ENCODE results near the gene TMEM121. TPM values are rescaled to one million over a fixed set of nuclear protein-coding genes. Genes with fewer than 3 reads are reported as not detected.

Gene TMEM121
- total RNA-seq, 1 donor from 2014 or later, result 4.0 TPM

GRCh38 chr14:105497671-105498429 is 28.5 kb upstream of the TMEM121 start:
- H3K9ac ChIP-seq (ENCODE audit: low read length), result no peak overlapping the region
- no peak for FAIRE-seq
- Mint-ChIP-seq H3K4me3 (ENCODE audit: unreplicated experiment) (no peak overlapping the region), H3K9me3 (ENCODE audit: unreplicated experiment) (no peaks in the 10 kb centered on the region), H3K27me3 (ENCODE audit: low read depth, unreplicated experiment) (peaks cover 2% of the 10 kb centered on the region), H3K36me3 (ENCODE audit: low read depth, unreplicated experiment) (no peaks in the 10 kb centered on the region), H3K4me1 (ENCODE audit: low read depth, unreplicated experiment) (no peaks in the 10 kb centered on the region), H3K27ac (ENCODE audit: unreplicated experiment) (no peak overlapping the region)
- no peaks in the 10 kb centered on the region for H3K36me3 ChIP-seq (ENCODE audit: insufficient read depth, low read length)
- no peak overlapping the region for H2AFZ ChIP-seq (ENCODE audit: low read depth, low read length)
- no peaks in the 10 kb centered on the region for H4K20me1 ChIP-seq (ENCODE audit: insufficient read depth, low read length)
- H3K27ac ChIP-seq (ENCODE audit: low read depth, low read length), result no peak overlapping the region
- no peak for DNase-seq (ENCODE audit: low read depth)
- H3K4me3 ChIP-seq (ENCODE audit: insufficient read depth, low read depth, low read length), result no peak overlapping the region
- no peaks in the 10 kb centered on the region for H3K27me3 ChIP-seq (ENCODE audit: insufficient read depth, low read length)
- no peaks in the 10 kb centered on the region for H3K9me3 ChIP-seq (ENCODE audit: insufficient read depth, low read depth, low read length)
- H3K4me2 ChIP-seq (ENCODE audit: low read length), result no peak overlapping the region
- H3K79me2 ChIP-seq (ENCODE audit: insufficient read depth, low read length), result no peaks in the 10 kb centered on the region
- TF ChIP-seq EZH2 (IDR thresholded peaks at IDR 0.05; ENCODE audit: insufficient read depth, low read length), result no peak
- TF ChIP-seq CTCF (IDR thresholded peaks at IDR 0.05; ENCODE audit: insufficient read depth, low read depth, low read length), result no peak
- H3K4me1 ChIP-seq (ENCODE audit: insufficient read depth, low read length), result no peaks in the 10 kb centered on the region

GRCh38 chr14:105498430-105499255 is 27.7 kb upstream of the TMEM121 start:
- FAIRE-seq (no peak), DNase-seq (ENCODE audit: low read depth) (no peak)
- H3K27me3 ChIP-seq (ENCODE audit: insufficient read depth, low read length), result no peaks in the 10 kb centered on the region
- H3K4me1 ChIP-seq (ENCODE audit: insufficient read depth, low read length), result no peaks in the 10 kb centered on the region
- no peak overlapping the region for H2AFZ ChIP-seq (ENCODE audit: low read depth, low read length)
- H3K9ac ChIP-seq (ENCODE audit: low read length), result no peak overlapping the region
- no peaks in the 10 kb centered on the region for H3K9me3 Mint-ChIP-seq (ENCODE audit: unreplicated experiment)
- H3K27me3 Mint-ChIP-seq (ENCODE audit: low read depth, unreplicated experiment), result peaks cover 6% of the 10 kb centered on the region
- H3K27ac Mint-ChIP-seq (ENCODE audit: unreplicated experiment), result no peak overlapping the region
- H3K36me3 ChIP-seq (ENCODE audit: insufficient read depth, low read length), result no peaks in the 10 kb centered on the region
- H3K36me3 Mint-ChIP-seq (ENCODE audit: low read depth, unreplicated experiment), result no peaks in the 10 kb centered on the region
- no peak overlapping the region for H3K27ac ChIP-seq (ENCODE audit: low read depth, low read length)
- H3K9me3 ChIP-seq (ENCODE audit: insufficient read depth, low read depth, low read length), result no peaks in the 10 kb centered on the region
- H3K4me3 Mint-ChIP-seq (ENCODE audit: unreplicated experiment), result no peak overlapping the region
- no peaks in the 10 kb centered on the region for H3K79me2 ChIP-seq (ENCODE audit: insufficient read depth, low read length)
- H4K20me1 ChIP-seq (ENCODE audit: insufficient read depth, low read length), result no peaks in the 10 kb centered on the region
- no peak overlapping the region for H3K4me3 ChIP-seq (ENCODE audit: insufficient read depth, low read depth, low read length)
- no peak for TF ChIP-seq EZH2 (IDR thresholded peaks at IDR 0.05; ENCODE audit: insufficient read depth, low read length)
- no peak for TF ChIP-seq CTCF (IDR thresholded peaks at IDR 0.05; ENCODE audit: insufficient read depth, low read depth, low read length)
- no peaks in the 10 kb centered on the region for H3K4me1 Mint-ChIP-seq (ENCODE audit: low read depth, unreplicated experiment)
- H3K4me2 ChIP-seq (ENCODE audit: low read length), result no peak overlapping the region
